Transverse colon (tissue), 4 donors: ENCODE measurements around the gene ONECUT2.

ENCODE experiments used
- CTCF ChIP-seq, 5 experiments: fragments of 200-600 bp in 3 of 5; fragments of 450-650 bp in 2 of 5; sonication (generic) in 3 of 5; IDR thresholded peaks; 1 replicate in 2 of 5; 2 replicates in 3 of 5; pipeline ENCODE4 v1.5.1; 2016 to 2017; ENCODE audit warnings: antibody characterized with exemption in 5 of 5, inconsistent platforms in 3 of 5, mild to moderate bottlenecking in 2 of 5, moderate library complexity in 1 of 5
- EP300 ChIP-seq: sonication (generic); formaldehyde crosslinking; IDR thresholded peaks from one replicate; pipeline ENCODE4 v1.6.1; 2017; ENCODE audit warnings: antibody characterized with exemption, low read depth
- POLR2A ChIP-seq: fragments of 450-650 bp; IDR thresholded peaks from one replicate; pipeline ENCODE4 v1.6.1; 2016; ENCODE audit warnings: antibody characterized with exemption, mild to moderate bottlenecking, moderate library complexity
- POLR2AphosphoS5 ChIP-seq, 3 donors: sonication (generic); formaldehyde crosslinking; IDR thresholded peaks; one replicate each; pipeline ENCODE4 v1.6.1; 2016; ENCODE audit warnings: antibody characterized with exemption in 3 of 3

GRCh38 chr18:57438743-57439608 lies 3.8 kb downstream of the ONECUT2 start:
- TF ChIP-seq CTCF (IDR thresholded peaks at IDR 0.05): no peak
- no peak for TF ChIP-seq POLR2AphosphoS5 (IDR thresholded peaks at IDR 0.05)
- TF ChIP-seq POLR2A: no peak
- TF ChIP-seq EP300: no peak
